Measurements from ENCODE around the gene SPAAR. TPM values are rescaled to one million over a fixed set of nuclear protein-coding genes. Genes with fewer than 3 reads are reported as not detected.

SPAAR gene
- total RNA-seq, 1 experiment from 2014 or later = 0.37 TPM

DNA sequence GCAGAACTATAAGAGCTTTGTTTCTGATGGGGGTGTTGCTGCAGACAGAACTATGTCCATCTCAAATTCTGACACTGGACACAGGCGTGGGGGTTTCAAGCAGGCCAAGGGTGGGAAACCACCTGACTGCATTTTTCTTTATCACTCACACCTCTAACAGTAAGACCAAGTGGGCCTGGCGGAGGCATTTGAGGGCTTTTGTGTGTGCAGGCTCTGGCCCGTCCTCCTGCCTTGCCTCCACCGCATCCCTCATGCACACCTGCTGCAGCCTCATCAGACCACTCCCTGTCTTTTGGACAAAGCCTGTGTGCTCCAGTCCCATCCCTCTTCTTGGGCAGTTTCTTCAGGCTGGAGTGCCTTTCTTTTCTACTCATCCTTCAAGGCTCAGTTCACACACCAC is 47.0 kb upstream of the SPAAR start:
- no peaks in the 10 kb centered on the region for H3K27me3 ChIP-seq (replicated peaks; ENCODE audit: insufficient read depth, low read depth, low read length, poor library complexity)
- H3K4me1 ChIP-seq (ENCODE audit: insufficient read depth, low read length, poor library complexity, severe bottlenecking) = no peaks in the 10 kb centered on the region
- H3K9me3 ChIP-seq (ENCODE audit: low read depth, low read length, poor library complexity, severe bottlenecking) = no peaks in the 10 kb centered on the region
- no TSS peak for BruUV-seq (replicated peaks)
- DNase-seq (ENCODE audit: low spot score) = no peak
- H3K27ac ChIP-seq (ENCODE audit: low read depth, low read length, poor library complexity, severe bottlenecking) = no peak overlapping the region
- TF ChIP-seq, protein P1, sequence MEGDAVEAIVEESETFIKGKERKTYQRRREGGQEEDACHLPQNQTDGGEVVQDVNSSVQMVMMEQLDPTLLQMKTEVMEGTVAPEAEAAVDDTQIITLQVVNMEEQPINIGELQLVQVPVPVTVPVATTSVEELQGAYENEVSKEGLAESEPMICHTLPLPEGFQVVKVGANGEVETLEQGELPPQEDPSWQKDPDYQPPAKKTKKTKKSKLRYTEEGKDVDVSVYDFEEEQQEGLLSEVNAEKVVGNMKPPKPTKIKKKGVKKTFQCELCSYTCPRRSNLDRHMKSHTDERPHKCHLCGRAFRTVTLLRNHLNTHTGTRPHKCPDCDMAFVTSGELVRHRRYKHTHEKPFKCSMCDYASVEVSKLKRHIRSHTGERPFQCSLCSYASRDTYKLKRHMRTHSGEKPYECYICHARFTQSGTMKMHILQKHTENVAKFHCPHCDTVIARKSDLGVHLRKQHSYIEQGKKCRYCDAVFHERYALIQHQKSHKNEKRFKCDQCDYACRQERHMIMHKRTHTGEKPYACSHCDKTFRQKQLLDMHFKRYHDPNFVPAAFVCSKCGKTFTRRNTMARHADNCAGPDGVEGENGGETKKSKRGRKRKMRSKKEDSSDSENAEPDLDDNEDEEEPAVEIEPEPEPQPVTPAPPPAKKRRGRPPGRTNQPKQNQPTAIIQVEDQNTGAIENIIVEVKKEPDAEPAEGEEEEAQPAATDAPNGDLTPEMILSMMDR (conservative IDR thresholded peaks at IDR 0.05; ENCODE audit: low read depth, low read length) = no peak
- no peak for TF ChIP-seq EZH2 (IDR thresholded peaks at IDR 0.05; ENCODE audit: borderline replicate concordance, low read depth, low read length, poor library complexity, severe bottlenecking)
- CTCF ChIA-PET = no interaction called here
- H3K4me3 ChIP-seq (ENCODE audit: low read depth, low read length, poor library complexity, severe bottlenecking) = no peak overlapping the region
- H3K36me3 ChIP-seq (ENCODE audit: insufficient read depth, low read length, poor library complexity, severe bottlenecking) = no peaks in the 10 kb centered on the region
- intact Hi-C loops (cut with micrococcal nuclease; ENCODE audit: unreplicated experiment) = no loop called here
- POLR2A ChIA-PET (ENCODE audit: low non-redundant PET) = no interaction called here

DNA sequence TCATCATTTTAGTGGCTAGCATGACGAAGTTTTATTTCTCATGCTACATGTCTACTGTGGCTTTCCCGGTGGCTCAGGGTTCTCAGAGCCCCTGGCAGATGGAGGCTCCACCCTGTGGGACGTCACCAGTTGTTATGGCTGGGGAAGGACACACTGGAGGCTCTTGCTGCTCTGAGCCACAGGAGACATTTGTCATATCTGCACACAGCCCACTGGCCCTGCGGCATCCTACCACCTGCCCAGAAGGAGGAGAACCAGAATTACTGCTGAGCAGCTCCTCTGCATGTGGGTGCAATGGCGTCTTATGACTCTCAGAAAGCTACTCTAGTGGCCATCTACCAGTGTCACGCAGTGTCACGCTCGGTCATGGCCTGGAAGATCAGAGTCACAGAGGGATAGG is 45.7 kb upstream of the SPAAR start:
- TF ChIP-seq EZH2 (IDR thresholded peaks at IDR 0.05; ENCODE audit: borderline replicate concordance, low read depth, low read length, poor library complexity, severe bottlenecking) = no peak
- TF ChIP-seq, protein P1 (conservative IDR thresholded peaks at IDR 0.05; ENCODE audit: low read depth, low read length) = no peak
- H3K36me3 ChIP-seq (ENCODE audit: insufficient read depth, low read length, poor library complexity, severe bottlenecking) = no peaks in the 10 kb centered on the region
- no peaks in the 10 kb centered on the region for H3K9me3 ChIP-seq (ENCODE audit: low read depth, low read length, poor library complexity, severe bottlenecking)
- no peak overlapping the region for H3K27ac ChIP-seq (ENCODE audit: low read depth, low read length, poor library complexity, severe bottlenecking)
- no peaks in the 10 kb centered on the region for H3K27me3 ChIP-seq (replicated peaks; ENCODE audit: insufficient read depth, low read depth, low read length, poor library complexity)
- ChIA-PET POLR2A (ENCODE audit: low non-redundant PET) (no interaction called here), CTCF (no interaction called here)
- no peak for DNase-seq (ENCODE audit: low spot score)
- H3K4me1 ChIP-seq (ENCODE audit: insufficient read depth, low read length, poor library complexity, severe bottlenecking) = peaks cover 2% of the 10 kb centered on the region
- H3K4me3 ChIP-seq (ENCODE audit: low read depth, low read length, poor library complexity, severe bottlenecking) = no peak overlapping the region
- BruUV-seq (replicated peaks) = no TSS peak
- intact Hi-C loops (cut with micrococcal nuclease; ENCODE audit: unreplicated experiment) = no loop called here

DNA sequence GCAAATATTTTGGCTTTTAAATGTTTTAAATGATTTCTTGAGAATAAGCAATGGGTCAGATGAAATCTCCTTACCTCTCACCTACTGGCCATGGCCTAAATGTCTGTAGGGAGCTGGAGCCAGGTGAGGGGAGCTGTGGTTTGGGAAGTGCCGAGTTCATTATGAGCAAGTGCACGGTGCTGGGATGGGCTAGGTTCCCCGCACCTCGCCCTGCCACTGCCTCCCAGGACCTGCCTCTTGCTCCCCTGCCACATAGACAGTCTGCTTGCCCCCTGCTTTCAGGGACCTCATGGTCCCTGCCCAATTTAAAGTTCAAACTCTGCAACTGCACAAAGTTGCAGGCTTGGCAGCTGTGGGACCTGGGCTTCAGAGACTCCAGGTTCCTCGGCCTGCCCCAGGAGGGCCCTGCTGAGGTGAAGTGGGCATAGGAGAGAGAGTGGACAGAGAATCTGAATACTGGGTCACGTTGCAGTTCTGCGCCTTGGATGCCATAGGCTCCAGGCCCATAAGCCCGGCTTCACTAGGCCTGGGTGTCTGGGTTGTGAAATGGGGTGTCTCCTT is 44.5 kb upstream of the SPAAR start:
- Histone ChIP-seq H3K36me3 (ENCODE audit: insufficient read depth, low read length, poor library complexity, severe bottlenecking) (no peaks in the 10 kb centered on the region), H3K27ac (ENCODE audit: low read depth, low read length, poor library complexity, severe bottlenecking) (no peak overlapping the region), H3K9me3 (ENCODE audit: low read depth, low read length, poor library complexity, severe bottlenecking) (no peaks in the 10 kb centered on the region), H3K4me1 (ENCODE audit: insufficient read depth, low read length, poor library complexity, severe bottlenecking) (peaks cover 4% of the 10 kb centered on the region), H3K4me3 (ENCODE audit: low read depth, low read length, poor library complexity, severe bottlenecking) (no peak overlapping the region), H3K27me3 (replicated peaks; ENCODE audit: insufficient read depth, low read depth, low read length, poor library complexity) (no peaks in the 10 kb centered on the region)
- intact Hi-C loops (cut with micrococcal nuclease; ENCODE audit: unreplicated experiment) = no loop called here
- TF ChIP-seq EZH2 (IDR thresholded peaks at IDR 0.05; ENCODE audit: borderline replicate concordance, low read depth, low read length, poor library complexity, severe bottlenecking) = no peak
- TF ChIP-seq, protein P1 (conservative IDR thresholded peaks at IDR 0.05; ENCODE audit: low read depth, low read length) = no peak
- no TSS peak for BruUV-seq (replicated peaks)
- DNase-seq (ENCODE audit: low spot score) = no peak
- POLR2A ChIA-PET (ENCODE audit: low non-redundant PET) = no interaction called here
- CTCF ChIA-PET = no interaction called here

All from A673 (cell line).